Fibroblast of villous mesenchyme (primary cell): ENCODE results near the gene ANAPC15. TPM values are rescaled to one million over a fixed set of nuclear protein-coding genes. Genes with fewer than 3 reads are reported as not detected.
"Not testable (repeated sequence)": the region's sequence is repeated elsewhere in the genome, so short reads cannot be mapped to it uniquely, and the experiment has no call there.

Source experiments
- DNase-seq: peaks from one replicate; pipeline ENCODE4 v3.0.0-alpha.2; 2010; ENCODE audit warnings: low read depth
- H3K4me3 ChIP-seq: 2 replicates; pipeline ENCODE4 v1.5.1; 2011; ENCODE audit warnings: low read depth, mild to moderate bottlenecking, low read length
- CTCF ChIP-seq: IDR thresholded peaks from 2 replicates; pipeline ENCODE4 v1.5.1; 2012; ENCODE audit warnings: low read depth, mild to moderate bottlenecking, low read length; ENCODE audit not compliant: insufficient read depth
- total RNA-seq: library from RNA; depleted of rRNA; stranded (reverse); fragments of >200 nt; gene quantifications from 2 replicates; pipeline ENCODE4 v1.2.3, GENCODE V29; 2012

Gene ANAPC15
- total RNA-seq, 1 donor: 32.8 TPM

- DNase-seq: no peak
- no peak for TF ChIP-seq CTCF
- H3K4me3 ChIP-seq: no peak overlapping the region
Measured at GRCh38 chr11:72146625-72147024, 34.1 kb upstream of the ANAPC15 start.

- peak; percentile 86 for DNase-seq
- no peak for TF ChIP-seq CTCF
- H3K4me3 ChIP-seq: no peak overlapping the region
Measured at GRCh38 chr11:72144807-72145565, 32.5 kb upstream of the ANAPC15 start.

- not testable (repeated sequence) for DNase-seq, H3K4me3 ChIP-seq
Measured at GRCh38 chr11:72142543-72142942, 30.0 kb upstream of the ANAPC15 start.

GRCh38 chr11:72142086-72142485 lies 29.6 kb upstream of the ANAPC15 start:
- not testable (repeated sequence) for DNase-seq, H3K4me3 ChIP-seq

- H3K4me3 ChIP-seq: no peak overlapping the region
Measured at GRCh38 chr11:72141066-72141465, 28.6 kb upstream of the ANAPC15 start.

GRCh38 chr11:72140661-72141060 lies 28.2 kb upstream of the ANAPC15 start:
- DNase-seq: no peak
- TF ChIP-seq CTCF: no peak

More at GRCh38 chr11:72141066-72141465, 28.6 kb upstream of the ANAPC15 start:
- peak; percentile 76 for DNase-seq
- no peak for TF ChIP-seq CTCF

GRCh38 chr11:72139500-72139899 lies 27.0 kb upstream of the ANAPC15 start:
- DNase-seq: no peak
- no peak for TF ChIP-seq CTCF
- H3K4me3 ChIP-seq: no peak overlapping the region

More at GRCh38 chr11:72140661-72141060, 28.2 kb upstream of the ANAPC15 start:
- no peak overlapping the region for H3K4me3 ChIP-seq

GRCh38 chr11:72138821-72139390 lies 26.4 kb upstream of the ANAPC15 start:
- DNase-seq: no peak
- no peak for TF ChIP-seq CTCF
- no peak overlapping the region for H3K4me3 ChIP-seq
